ACHN (cell line): Measurements from ENCODE around the gene AMACR.
"Not testable (repeated sequence)": the region's sequence is repeated elsewhere in the genome, so short reads cannot be mapped to it uniquely, and the experiment has no call there.

Experiments
- DNase-seq: peaks from one replicate; pipeline ENCODE4 v3.0.0-alpha.2; 2015
- in situ Hi-C: cut with HindIII; loops from 2 replicates; pipeline ENCODE4 v1.10.0; 2017; ENCODE audit warnings: low sequenced_read_pairs, low pct_ligation_motif_present, low pct_unique_long_range_greater_than_20kb

AMACR gene

DNA sequence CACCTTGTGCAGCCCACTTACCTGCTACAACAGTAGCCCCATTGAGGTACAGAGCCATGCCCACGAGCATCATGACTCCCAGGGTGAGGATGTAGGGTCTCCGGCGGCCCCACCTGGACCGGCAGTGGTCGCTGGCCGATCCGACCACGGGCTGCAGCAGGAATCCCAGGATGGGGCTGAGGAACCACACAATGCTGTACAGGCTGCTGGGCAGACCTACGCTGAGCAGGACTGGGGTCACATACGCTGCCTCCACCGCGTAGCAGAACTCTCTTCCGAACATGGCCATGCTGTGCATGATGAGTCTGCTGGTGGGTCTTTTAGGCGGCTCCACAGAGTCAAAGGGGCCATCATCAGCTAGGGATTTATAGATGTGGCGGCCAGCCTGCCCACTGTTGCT is 23.7 kb downstream of the AMACR start:
- in situ Hi-C loops = no loop called here
- DNase-seq = no peak

DNA sequence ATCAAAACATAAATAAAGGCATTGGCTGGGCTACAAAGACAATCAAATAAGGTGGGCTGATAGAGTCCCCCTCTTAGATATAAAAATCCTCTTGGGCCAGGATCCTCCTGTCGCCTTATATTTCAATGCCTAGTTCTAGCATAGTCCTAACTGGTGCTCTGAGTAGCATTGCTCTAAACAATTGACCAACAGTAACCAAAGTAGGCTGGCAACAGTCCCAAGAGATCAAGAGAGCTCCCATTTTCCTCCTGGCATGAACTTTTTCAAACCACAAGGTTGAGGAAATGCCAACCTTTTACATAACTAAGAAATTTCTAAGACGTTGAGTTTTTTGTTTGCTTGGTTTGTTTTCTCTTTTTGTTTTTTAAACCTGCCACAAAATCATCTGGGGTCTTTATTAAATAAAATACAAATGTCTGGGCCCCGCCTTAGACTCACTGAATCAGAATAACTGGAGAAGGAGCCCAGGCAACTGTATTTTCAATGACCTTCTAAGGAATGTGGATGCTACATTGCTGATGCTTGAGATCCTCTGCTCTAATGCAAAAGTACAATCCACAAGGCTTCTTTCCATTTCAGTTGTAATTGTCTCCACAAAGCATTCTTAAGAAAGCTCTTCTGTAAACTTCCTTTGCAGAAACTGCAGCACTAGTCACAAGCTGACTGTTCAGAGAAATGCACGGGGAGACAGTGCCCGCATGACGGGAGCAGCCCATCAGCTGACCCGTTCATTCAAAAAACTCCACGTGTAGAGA is 26.3 kb downstream of the AMACR start:
- DNase-seq = no peak
- in situ Hi-C loops = no loop called here

DNA sequence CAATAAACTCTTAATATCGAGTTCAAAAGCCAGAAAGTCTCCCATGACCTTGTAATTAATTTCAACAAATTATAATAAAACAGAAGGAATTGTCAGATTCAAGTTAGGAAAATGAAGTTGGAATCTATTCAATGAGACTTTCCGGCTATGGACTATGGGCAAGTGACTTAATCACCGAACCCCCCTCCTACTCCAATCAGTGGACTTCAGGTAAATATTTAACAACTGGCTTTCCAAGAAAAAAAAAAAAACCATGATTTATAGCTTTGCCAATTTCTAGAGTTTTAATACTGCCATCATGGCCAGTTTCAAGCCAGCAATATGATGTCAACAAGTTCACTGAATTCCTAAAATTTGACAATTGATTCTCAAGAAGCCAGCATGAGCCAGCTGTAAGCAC is 27.8 kb downstream of the AMACR start:
- in situ Hi-C loops = no loop called here
- no peak for DNase-seq

DNA sequence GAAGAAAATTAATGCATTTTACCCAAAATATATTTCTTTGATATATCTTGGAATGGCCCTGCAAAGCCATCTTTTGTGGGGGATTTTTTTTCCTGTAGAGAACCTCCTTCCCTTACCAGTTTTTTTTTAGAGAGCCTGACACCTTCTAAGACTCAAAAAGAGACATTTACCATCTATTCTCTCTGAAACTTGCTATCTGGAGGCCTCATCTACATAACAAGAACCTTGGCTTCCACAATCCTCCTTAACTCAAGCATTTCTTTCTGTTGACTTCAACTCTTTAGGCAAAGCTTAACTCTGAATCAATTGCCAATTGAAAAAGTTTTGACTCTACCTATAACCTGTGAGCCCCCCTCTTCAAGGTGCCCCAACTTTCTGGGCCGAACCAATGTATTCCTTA is 29.5 kb downstream of the AMACR start:
- in situ Hi-C loops = no loop called here
- no peak for DNase-seq

DNA sequence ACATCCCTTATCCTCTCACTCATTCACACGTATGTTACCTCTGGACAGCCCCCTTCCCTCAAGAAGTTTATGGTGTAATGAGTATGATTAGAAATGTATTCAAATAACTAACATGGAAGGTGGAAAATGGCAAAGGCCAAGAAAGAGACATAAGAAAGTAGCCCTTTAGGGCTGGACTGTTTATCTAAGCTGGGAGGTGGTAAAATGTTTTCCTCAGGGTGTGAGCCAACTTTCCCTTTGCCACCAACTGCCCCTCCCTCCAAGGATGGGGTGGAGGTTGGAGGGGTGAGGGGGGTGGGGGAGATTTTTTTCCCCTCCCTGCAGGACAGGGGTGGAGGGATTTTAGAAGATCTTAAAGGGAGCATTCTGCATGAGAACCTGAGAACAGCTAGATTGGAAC is 31.5 kb downstream of the AMACR start:
- in situ Hi-C loops = no loop called here

DNA sequence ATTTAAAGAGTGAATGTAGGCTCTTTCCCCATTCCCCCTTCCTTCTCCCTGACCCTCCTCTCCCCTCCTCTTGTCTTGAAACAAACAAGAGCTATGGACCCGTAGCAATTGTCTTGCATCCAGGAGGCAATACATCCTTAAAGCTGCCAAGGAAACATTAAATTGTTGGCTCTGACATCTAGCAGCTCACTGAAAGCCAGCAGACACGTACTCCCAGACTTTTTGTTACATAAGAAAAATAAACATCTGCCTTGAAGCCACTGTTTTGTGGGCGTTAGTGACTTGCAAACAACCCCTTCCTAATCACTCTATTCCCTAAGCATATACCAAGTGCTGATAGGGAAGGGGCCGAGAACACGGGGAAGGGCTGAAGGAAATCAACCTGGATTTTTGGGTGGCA is 32.0 kb downstream of the AMACR start:
- in situ Hi-C loops = no loop called here
- DNase-seq = no peak

More for the DNA sequence above, 31.5 kb downstream of the AMACR start:
- no peak for DNase-seq

DNA sequence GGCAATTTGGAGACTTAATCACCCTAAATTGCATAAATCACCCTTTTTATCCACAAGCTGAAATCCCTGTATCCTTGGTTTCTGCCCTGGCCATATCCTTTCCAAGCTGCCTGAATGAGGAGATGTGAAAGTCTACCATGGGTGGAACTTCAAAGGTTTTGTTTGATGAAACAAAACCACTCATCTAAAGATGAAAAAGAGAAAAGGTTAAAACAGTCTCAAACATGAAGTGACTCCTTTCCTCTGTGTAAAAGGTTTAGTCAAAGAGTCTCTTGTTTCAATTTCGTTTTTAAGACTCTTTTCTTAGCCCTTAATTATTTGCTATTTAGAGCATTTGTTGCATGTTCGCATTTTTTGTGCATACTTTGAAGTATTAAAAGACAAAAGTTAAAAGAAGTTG is 34.6 kb downstream of the AMACR start:
- DNase-seq = no peak
- in situ Hi-C loops = no loop called here

DNA sequence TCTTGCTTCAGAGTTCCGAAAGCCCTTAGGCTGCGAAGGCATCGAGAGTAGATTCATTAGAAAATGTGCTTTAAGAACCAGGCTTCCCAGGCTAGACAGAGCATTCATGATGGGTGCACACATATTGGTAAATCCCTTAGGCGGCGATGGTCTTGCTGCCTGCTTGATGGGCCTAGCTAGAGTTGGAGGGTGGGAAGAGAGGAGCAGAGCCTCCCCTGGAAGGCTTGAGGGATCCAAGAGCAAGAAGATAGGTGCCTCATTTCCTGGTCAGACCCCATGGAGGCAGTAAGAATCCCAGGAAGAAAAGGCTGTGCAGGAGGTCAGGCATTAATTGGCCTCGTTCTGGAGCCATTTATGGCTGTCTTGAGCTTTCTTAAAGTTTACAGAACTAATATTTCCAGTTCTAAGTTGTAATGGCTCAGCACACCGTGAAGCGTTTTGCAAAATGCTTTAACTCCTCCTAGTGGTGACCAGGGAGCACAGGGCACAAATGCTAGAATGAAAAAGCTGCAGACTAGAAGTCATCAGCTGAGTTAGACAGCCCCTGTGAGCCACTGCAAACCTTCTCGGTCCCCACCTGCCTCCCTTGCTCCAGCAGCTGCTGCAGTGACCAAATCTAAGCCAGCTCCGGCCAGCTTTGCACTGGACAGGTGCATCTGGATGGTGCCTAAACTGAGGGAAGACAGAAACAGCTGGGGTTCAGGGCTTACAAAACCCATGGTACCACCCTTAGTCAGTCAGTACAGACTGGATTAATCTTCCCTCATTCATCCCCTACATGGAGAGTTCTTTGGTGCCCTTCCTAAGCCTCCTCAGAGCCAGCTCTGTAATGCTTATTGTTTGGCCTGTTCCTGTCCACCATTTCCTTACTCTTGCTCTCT is 38.0 kb downstream of the AMACR start:
- DNase-seq = peak; percentile 6
- in situ Hi-C loops = no loop called here

DNA sequence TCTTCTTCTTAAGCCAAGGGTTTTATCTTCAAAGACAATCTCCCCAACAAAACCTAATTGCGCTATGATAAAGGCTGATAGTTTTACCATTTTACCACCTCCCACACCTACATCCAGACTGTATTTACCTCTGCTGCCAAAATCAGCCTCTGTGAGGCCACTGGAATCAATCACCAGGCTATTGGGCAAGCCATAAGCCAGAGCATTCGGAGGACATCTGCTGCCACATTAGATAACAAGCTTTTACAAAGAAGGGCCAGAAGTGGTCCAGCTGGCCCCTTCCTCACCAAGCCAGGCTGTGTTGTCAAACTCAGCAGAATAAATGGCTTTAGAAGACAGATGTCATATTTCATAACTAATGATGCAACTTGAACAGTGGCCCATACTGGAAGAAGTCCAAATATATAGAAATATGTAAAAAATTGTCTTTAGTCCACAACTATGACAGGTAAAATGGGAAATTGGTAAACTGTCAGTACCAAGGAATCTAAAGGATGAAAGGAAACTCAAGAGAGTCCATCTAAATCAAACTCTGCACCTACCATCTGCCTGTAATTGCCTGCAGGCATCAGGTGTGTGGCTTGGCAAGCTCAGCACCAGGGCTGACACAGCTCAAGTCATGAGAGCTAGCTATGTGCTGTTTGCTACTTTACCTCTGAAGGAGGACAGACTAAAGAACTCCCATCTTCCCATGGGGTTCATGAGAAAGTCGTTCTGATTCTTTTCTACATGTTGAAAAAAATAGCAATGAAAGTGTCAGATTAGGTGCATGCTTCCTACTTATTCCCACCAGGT is 39.4 kb downstream of the AMACR start:
- in situ Hi-C loops = no loop called here
- DNase-seq = no peak

DNA sequence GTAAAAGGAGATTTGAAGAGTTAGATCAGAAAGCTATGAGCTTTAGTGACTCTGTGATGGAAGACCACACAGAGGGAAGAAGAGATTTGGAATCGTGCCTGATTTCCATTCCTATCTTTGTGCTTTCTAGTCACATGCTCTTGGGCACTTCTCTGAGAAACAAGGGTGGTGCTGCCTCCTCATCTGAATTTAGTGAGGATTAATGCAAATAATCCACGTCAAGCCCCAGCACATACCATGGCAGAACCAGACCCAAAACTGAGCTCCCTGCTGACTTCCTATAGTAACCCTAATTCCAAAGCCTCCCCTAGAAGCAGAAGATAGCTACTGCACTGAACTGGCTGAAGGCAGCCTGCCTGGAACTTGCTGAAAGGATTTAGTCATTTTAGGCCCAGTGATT is 41.0 kb downstream of the AMACR start:
- in situ Hi-C loops = no loop called here
- DNase-seq = no peak

DNA sequence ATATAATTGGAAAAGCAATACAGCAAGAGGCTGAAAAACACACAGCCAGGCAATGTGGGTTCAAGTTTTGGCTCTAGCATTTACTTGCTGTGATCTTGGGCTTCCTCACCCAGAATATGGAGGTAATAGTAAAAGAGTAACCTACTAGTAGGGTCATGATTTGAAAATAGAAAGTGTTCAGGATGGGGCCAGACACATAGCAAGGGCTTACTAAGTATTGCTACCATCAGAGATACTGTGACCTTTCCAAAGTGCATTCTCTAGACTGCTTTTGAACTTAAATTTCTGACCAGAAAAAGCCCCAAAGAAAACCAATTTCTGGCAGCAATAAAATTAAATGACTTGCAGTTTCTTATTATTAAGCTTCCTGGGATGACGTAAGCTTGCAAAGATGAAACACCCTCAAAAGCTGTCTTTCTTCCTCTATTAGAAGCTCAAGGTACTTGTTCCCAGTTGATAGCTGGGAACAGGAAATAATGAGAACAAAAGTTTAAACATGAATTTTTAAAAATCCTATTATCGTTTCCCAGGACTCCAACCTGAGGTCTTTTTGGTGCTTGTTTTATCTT is 43.6 kb downstream of the AMACR start:
- in situ Hi-C loops = no loop called here
- no peak for DNase-seq

DNA sequence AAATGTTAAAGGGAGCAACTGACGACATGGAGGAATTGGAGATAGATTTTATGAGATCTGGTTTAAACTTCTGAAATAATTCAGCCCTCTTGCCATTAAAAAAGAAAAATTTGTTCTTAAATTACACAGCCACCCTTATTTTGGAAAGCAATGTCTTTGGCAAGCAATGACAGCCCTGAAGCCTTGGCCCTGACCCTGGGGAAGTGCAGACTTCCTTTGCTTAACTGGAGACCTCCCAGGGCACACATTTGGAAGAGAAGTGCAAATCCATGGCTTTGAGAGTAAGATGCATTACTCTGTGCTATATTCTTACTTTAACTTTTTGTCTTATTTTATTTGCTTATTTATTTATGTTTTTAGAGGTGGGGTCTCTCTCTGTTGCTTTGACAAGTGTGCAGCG is 49.7 kb downstream of the AMACR start:
- in situ Hi-C loops = no loop called here
- no peak for DNase-seq

DNA sequence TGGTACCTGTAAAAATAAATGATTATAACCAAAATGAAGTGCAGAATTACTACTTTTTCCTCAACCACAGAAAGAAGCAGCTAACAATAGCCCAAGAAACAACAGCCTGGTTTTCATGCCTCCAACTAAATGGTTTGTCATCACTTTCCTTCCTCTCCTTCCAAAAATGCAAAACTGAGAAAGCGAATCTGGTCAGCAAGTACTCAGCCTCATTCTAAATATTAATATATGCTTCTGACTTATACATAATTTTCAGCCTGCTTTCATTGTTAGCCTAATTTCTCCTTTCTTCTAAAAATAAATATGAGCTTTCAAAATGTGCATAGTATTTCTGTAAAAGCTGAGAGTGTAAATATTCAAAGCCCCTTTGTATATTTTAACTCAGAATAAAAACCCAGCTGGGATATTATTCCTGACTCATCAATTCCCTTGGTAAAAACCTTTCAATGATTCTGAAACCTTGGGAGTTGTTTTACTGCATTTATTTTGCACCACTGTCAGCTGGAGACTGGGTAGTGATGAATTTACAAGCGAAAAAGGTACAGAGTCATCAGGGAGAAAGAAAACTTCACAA is 50.2 kb downstream of the AMACR start:
- no peak for DNase-seq
- in situ Hi-C loops = no loop called here

DNA sequence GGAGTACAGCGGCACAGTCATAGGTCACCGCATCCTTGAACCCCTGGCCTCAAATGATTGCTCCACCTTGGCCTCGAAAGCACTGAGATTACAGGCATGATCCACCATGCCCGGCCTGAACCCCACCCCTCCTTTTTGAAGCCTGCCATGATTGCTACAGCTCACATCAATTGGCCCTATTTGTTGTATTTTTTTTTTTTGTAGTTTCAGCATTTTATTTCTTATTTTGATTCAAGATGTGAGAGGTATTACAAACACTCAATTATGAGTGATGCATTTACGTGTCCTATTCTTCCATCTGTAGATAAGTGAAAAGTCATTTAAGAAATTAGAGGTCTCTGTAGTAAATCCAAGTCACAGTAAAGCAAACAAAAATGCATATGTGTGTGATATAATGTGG is 55.7 kb downstream of the AMACR start:
- in situ Hi-C loops, DNase-seq: not testable (repeated sequence)

DNA sequence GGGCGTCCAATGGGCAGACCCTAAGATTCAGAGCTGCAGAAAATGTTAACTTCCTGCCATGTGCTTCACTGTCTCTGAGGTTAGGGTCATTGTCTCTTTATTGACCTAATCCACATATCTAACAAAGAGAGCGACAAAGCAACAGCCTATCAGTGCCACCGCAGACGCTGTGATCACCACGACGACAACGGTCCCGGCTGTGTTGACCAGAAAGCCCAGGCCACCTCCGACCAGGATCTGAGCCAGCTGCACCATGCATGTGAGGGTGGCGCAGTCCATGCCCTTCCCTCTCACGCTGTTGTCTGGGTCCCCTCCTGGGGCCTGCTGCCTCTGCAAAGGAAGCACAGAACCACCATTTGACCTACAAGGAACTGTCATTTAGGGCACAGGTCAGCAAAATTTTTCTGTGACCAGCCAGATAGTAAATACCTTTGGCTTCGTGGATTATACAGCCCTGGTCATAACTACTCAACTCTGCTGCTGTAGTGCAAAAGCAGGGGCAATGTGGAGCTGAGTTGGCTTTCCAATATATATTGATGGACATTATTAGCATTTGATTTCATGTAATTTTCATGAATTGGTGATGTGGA is 63.2 kb downstream of the AMACR start:
- DNase-seq = no peak
- in situ Hi-C loops = no loop called here

DNA sequence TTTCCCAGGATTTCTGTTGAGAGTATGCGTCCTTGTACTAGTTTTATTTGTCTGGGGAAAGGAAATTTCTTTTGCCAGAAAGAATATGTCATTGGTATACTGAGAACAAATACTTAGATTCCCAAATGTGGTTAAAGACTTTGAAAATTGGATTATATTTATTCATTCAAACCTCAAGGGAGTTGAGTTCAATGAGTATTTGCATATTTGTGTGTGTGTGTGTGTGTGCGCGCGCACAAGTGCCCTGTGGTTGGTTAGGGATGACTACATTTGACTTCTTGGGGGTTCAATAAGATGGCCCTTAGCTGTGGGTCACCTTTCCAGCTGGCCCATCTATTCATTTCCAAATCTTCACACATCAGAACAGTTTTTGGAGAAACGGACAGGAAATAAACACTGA is 66.8 kb downstream of the AMACR start:
- no peak for DNase-seq
- in situ Hi-C loops = no loop called here

DNA sequence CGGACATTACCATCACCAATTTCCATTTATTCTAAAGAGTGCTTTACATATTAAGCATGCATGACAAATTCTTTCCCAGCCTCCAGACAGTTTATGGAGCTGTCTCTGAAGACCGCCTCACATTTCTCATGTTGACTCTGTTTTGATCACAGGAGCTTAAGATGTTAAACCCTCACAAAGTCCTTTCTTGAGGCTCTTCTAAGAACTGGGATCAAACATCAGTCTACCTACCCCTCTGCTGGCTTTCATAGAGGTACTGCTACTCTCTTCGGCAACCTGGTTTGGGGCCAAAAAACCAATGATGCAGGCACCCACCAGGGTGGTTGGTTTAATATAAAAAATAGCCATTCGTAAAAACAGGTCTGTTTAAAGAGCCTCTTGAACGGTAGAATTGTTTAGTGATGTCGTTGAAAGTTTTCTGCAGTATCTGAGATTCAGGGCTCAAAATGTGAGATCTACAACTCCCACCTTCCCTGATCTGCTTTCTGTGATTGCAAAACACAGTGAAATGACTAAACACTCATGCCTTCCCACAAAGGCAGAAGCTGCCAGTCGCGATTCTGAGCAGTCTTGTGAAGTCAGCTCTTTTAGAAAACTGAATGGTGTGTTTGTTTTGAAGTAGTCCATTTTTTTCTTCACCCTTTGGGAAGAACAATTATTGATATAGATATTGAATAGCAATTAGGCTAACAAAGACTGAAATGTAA is 68.1 kb downstream of the AMACR start:
- in situ Hi-C loops = no loop called here
- no peak for DNase-seq

DNA sequence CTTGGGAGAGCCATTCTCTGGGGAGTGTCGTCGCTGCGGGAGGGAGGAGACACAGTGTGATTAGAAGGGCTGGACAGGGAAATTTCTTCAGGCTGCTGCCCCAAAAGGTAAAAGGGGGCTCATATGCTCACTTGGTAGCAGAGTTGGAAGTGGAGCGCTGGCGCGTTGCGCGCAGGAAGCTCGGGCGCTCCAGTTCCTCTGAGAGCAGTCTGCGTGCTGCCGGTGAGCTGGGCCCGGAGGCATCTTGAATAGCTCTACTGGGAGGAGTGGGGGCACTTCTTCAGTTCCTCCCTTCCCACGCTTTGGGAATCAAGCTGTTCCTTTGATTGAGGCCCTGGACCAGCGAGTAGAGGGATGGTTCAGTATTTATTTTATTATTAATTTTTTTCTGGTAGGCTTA is 69.0 kb downstream of the AMACR start:
- in situ Hi-C loops = no loop called here
- DNase-seq = no peak
